Esophagus squamous epithelium (tissue), 5 donors: ENCODE results near the gene GPR18. TPM values are rescaled to one million over a fixed set of nuclear protein-coding genes. Genes with fewer than 3 reads are reported as not detected.

ENCODE experiments used
- DNase-seq: peaks from one replicate; lab custom pipeline; 2025; lab: John Stamatoyannopoulos, UW
- H3K27ac ChIP-seq, 4 donors: fragments of 200-600 bp; sonication (generic); one replicate each; pipeline ENCODE4 v1.5.1; 2016 to 2019; ENCODE audit warnings: mild to moderate bottlenecking in 1 of 4
- H3K27me3 ChIP-seq, 4 donors: fragments of 200-600 bp; sonication (generic); 1 replicate in 3 of 4; 2 replicates in 1 of 4; pipeline versions ENCODE4 v1.5.1 to v1.6.0; 2017 to 2021; ENCODE audit warnings: antibody characterized with exemption in 1 of 4
- H3K36me3 ChIP-seq, 3 donors: fragments of 200-600 bp; sonication (generic); one replicate each; pipeline ENCODE4 v1.5.1; 2016 to 2019
- H3K4me1 ChIP-seq, 3 donors: fragments of 200-600 bp; sonication (generic); one replicate each; pipeline ENCODE4 v1.5.1; 2017 to 2019
- H3K4me3 ChIP-seq, 4 donors: fragments of 200-600 bp; sonication (generic); 1 replicate in 3 of 4; 2 replicates in 1 of 4; pipeline ENCODE4 v1.5.1; 2016 to 2019; ENCODE audit warnings: mild to moderate bottlenecking in 2 of 4, moderate library complexity in 1 of 4
- H3K9me3 ChIP-seq, 3 donors: fragments of 200-600 bp; sonication (generic); one replicate each; pipeline ENCODE4 v1.5.1; 2016 to 2019
- POLR2A ChIP-seq, 4 donors: fragments of 450-650 bp; IDR thresholded peaks; one replicate each; pipeline ENCODE4 v1.6.1; 2017; ENCODE audit warnings: antibody characterized with exemption in 4 of 4, mild to moderate bottlenecking in 4 of 4, moderate library complexity in 3 of 4
- WGBS, 2 donors: methylation state at CpG; one replicate each; pipeline ENCODE4 v1.1.5; 2018; 5-methylcytosine and 5-hydroxymethylcytosine counted together
- intact Hi-C: fragments of 100-400 bp; cut with DNase I; formaldehyde crosslinking; loops from one replicate; pipeline ENCODE4 v1.15.0; 2022
- total RNA-seq, 4 donors: library from RNA; depleted of rRNA; stranded (reverse); fragments of >200 nt; gene quantifications; one replicate each; pipeline ENCODE4 v1.1.0, GENCODE V29; 2016
- TF ChIP-seq, protein P1 (sequence below), 6 experiments: fragments of 450-650 bp in 4 of 6; fragments of 200-600 bp in 2 of 6; sonication (generic) in 2 of 6; IDR thresholded peaks; one replicate each; pipeline ENCODE4 v1.5.1; 2016 to 2019; ENCODE audit warnings: antibody characterized with exemption in 6 of 6, mild to moderate bottlenecking in 4 of 6, moderate library complexity in 4 of 6
- donor health status: DM: yes; HTN: yes; CAD: no.

GPR18 gene
- total RNA-seq, 4 donors from 2014 or later: 0.19 TPM; not detected in 3

- no peak for DNase-seq
- intact Hi-C loops: no loop called here
- Histone ChIP-seq H3K4me1 (peaks cover 0 to 51% (median 30%) of the 10 kb centered on the region in 3 donors), H3K4me3 (no peak overlapping the region), H3K36me3 (peaks cover 0 to 10% (median 0%) of the 10 kb centered on the region in 3 donors), H3K27me3 (no peaks in the 10 kb centered on the region), H3K9me3 (no peaks in the 10 kb centered on the region), H3K27ac (peak overlapping the region in 1 of 4 donors; percentile 12)
- 45 to 57% methylated on average over 13 of the region's 13 CpGs for WGBS, 2 donors
- no peak for TF ChIP-seq POLR2A (IDR thresholded peaks at IDR 0.05)
- TF ChIP-seq, protein P1, sequence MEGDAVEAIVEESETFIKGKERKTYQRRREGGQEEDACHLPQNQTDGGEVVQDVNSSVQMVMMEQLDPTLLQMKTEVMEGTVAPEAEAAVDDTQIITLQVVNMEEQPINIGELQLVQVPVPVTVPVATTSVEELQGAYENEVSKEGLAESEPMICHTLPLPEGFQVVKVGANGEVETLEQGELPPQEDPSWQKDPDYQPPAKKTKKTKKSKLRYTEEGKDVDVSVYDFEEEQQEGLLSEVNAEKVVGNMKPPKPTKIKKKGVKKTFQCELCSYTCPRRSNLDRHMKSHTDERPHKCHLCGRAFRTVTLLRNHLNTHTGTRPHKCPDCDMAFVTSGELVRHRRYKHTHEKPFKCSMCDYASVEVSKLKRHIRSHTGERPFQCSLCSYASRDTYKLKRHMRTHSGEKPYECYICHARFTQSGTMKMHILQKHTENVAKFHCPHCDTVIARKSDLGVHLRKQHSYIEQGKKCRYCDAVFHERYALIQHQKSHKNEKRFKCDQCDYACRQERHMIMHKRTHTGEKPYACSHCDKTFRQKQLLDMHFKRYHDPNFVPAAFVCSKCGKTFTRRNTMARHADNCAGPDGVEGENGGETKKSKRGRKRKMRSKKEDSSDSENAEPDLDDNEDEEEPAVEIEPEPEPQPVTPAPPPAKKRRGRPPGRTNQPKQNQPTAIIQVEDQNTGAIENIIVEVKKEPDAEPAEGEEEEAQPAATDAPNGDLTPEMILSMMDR (IDR thresholded peaks at IDR 0.05): no peak
These were observed 29.2 kb downstream of the GPR18 start for GRCh38 chr13:99228737-99229691.

- DNase-seq: no peak
- no peaks in the 10 kb centered on the region for H3K27me3 ChIP-seq
- peak overlapping the region in 1 of 4 donors; percentile 12 for H3K27ac ChIP-seq
- H3K36me3 ChIP-seq: peaks cover 0 to 10% (median 0%) of the 10 kb centered on the region in 3 donors
- intact Hi-C loops: no loop called here
- H3K9me3 ChIP-seq: no peaks in the 10 kb centered on the region
- WGBS, 2 donors: 71 to 92% methylated on average over 13 to 14 of the region's 15 CpGs
- H3K4me1 ChIP-seq: peaks cover 0 to 56% (median 35%) of the 10 kb centered on the region in 3 donors
- TF ChIP-seq, protein P1 (IDR thresholded peaks at IDR 0.05): no peak
- no peak for TF ChIP-seq POLR2A (IDR thresholded peaks at IDR 0.05)
- no peak overlapping the region for H3K4me3 ChIP-seq
These were observed 30.1 kb downstream of the GPR18 start for GRCh38 chr13:99227909-99228688.

DNA sequence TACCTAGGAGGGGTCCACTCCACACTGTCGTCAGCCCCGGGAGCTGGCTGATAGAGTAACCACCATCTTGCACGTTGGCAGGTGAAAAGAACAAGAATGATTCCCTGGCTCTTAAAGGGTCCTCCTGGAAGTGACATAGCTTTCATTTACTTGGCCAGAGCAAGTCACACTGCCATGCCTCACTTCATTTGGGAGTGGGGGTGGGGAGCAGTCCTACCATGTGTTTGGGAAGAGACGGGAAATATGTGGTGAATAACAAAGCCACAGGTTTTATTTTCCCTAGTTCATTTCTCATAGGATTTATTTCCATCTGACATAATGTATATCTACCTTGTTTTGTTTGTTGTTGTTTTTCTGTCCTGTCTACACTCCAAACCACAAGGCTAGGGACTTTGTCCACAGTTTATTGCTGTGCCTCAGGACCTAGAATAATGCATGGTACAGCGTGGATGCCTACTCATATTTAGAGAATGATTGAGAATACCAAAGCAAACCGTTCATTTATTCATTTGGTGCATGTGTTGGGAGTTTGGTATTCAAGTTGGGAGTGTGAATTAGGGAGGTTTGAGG is 30.8 kb downstream of the GPR18 start:
- peaks cover 0 to 10% (median 0%) of the 10 kb centered on the region in 3 donors for H3K36me3 ChIP-seq
- no peak for DNase-seq
- WGBS, 2 donors: 86 to 93% methylated on average over 5 to 6 of the region's 6 CpGs
- no peaks in the 10 kb centered on the region for H3K27me3 ChIP-seq
- no peaks in the 10 kb centered on the region for H3K9me3 ChIP-seq
- intact Hi-C loops: no loop called here
- H3K4me1 ChIP-seq: peaks cover 0 to 56% (median 35%) of the 10 kb centered on the region in 3 donors
- no peak for TF ChIP-seq POLR2A (IDR thresholded peaks at IDR 0.05)
- TF ChIP-seq, protein P1 (IDR thresholded peaks at IDR 0.05): no peak
- no peak overlapping the region for H3K4me3 ChIP-seq
- H3K27ac ChIP-seq: no peak overlapping the region

GRCh38 chr13:99226513-99226912 is 31.7 kb downstream of the GPR18 start:
- Histone ChIP-seq H3K9me3 (no peaks in the 10 kb centered on the region), H3K36me3 (peaks cover 0 to 10% (median 0%) of the 10 kb centered on the region in 3 donors), H3K27me3 (no peaks in the 10 kb centered on the region), H3K4me1 (peaks cover 0 to 58% (median 38%) of the 10 kb centered on the region in 3 donors), H3K4me3 (no peak overlapping the region), H3K27ac (no peak overlapping the region)
- intact Hi-C loops: no loop called here
- no peak for TF ChIP-seq POLR2A (IDR thresholded peaks at IDR 0.05)
- TF ChIP-seq, protein P1 (IDR thresholded peaks at IDR 0.05): no peak
- DNase-seq: no peak
- 47 to 57% methylated on average over 1 of the region's 2 CpGs for WGBS, 2 donors
